ENCODE results near the gene ELK3. TPM values are rescaled to one million over a fixed set of nuclear protein-coding genes. Genes with fewer than 3 reads are reported as not detected.

ELK3 gene
- 20.3 and 21.5 TPM in 2 replicates for total RNA-seq

DNA sequence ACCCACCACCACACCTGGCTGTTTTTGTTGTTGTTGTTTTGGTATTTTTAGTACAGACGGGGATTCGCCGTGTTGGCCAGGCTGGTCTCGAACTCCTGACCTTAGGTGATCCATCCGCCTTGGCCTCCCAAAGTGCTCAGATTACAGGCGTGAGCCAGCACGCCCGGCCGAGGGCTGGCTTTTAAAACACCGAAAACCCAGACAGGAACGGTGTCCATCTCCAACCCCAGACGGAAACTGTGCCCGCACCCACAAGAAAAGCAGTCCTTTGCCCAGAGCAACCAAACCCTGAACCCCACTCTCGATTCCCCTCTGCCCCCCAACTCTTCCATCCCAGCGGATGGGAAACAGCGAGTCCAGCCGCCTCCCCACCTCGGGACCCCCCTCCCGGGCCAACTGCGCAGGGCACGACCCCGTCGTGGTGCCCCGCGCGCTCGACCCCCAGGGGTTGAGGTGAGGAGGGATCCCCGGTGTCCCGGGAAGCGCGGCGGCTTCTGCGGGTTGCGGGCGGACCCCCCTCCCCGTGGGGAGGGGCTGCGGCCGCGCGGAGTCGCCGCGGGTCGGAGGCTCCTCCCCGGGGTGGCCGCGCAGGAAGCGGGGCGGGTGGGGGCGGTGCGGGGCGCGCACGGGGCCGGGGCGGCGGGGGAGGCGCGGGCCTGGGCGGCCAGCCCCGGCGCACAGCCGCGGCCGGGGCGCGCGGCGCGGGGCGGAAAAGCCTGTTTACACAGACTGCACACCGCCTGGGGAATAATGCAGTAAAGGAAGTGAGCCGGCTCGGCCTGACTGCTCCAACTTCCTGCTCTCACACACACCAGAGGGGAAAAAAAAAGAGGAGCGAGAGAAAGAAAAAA lies at the start of gene ELK3:
Gene ELK3, plus strand, starts transcription at position 651 of the 851 bp plus-strand sequence.

Other genes starting within 250 kb of the ELK3 start
- gene HAL, start 198.0 kb upstream of the ELK3 start, total RNA-seq: 1.2 TPM in 1 of 2 replicates, not detected in the other
- 80.3 TPM in 2 replicates for gene LTA4H, start 158.8 kb upstream of the ELK3 start, total RNA-seq
- 46.6 and 78.0 TPM in 2 replicates for gene CDK17, start 206.1 kb downstream of the ELK3 start, total RNA-seq